ENCODE data around the gene CACFD1.

The CACFD1 gene

GRCh38 chr9:133463864-133464615, 4.3 kb downstream of the CACFD1 start:
- in situ Hi-C loops (cut with HindIII; ENCODE audit: low sequenced_read_pairs): no loop called here

GRCh38 chr9:133464638-133465037, 4.9 kb downstream of the CACFD1 start:
- in situ Hi-C loops (cut with HindIII; ENCODE audit: low sequenced_read_pairs): loop anchor here (5.0 kb wide), 2 partner anchors 47 to 87 kb away; partner anchors contain the start of genes REXO4, STKLD1 and SURF4

GRCh38 chr9:133465984-133466383, 6.2 kb downstream of the CACFD1 start:
- in situ Hi-C loops (cut with HindIII; ENCODE audit: low sequenced_read_pairs): loop anchor here (5.0 kb wide), 2 partner anchors 49 to 89 kb away; partner anchors contain the start of genes REXO4, STKLD1 and SURF4

- in situ Hi-C loops (cut with HindIII; ENCODE audit: low sequenced_read_pairs): loop anchor here (5.0 kb wide), 2 partner anchors 50 to 90 kb away; partner anchors contain the start of genes REXO4, STKLD1 and SURF4
Observed at GRCh38 chr9:133467101-133467500, 7.3 kb downstream of the CACFD1 start.

GRCh38 chr9:133468374-133468773, 8.6 kb downstream of the CACFD1 start:
- in situ Hi-C loops (cut with HindIII; ENCODE audit: low sequenced_read_pairs): loop anchor here (5.0 kb wide), 2 partner anchors 51 to 91 kb away; partner anchors contain the start of genes REXO4, STKLD1 and SURF4

- in situ Hi-C loops (cut with HindIII; ENCODE audit: low sequenced_read_pairs): loop anchor here (5.0 kb wide), 2 partner anchors 52 to 92 kb away; partner anchors contain the start of genes REXO4, STKLD1 and SURF4
Observed at GRCh38 chr9:133468777-133469421, 9.1 kb downstream of the CACFD1 start.

- in situ Hi-C loops (cut with HindIII; ENCODE audit: low sequenced_read_pairs): no loop called here
Observed at GRCh38 chr9:133470427-133470924, 10.7 kb downstream of the CACFD1 start.

- in situ Hi-C loops (cut with HindIII; ENCODE audit: low sequenced_read_pairs): no loop called here
Observed at GRCh38 chr9:133470988-133471387, 11.2 kb downstream of the CACFD1 start.

GRCh38 chr9:133471551-133472276, 11.9 kb downstream of the CACFD1 start:
- in situ Hi-C loops (cut with HindIII; ENCODE audit: low sequenced_read_pairs): no loop called here

GRCh38 chr9:133472277-133472645, 12.5 kb downstream of the CACFD1 start:
- in situ Hi-C loops (cut with HindIII; ENCODE audit: low sequenced_read_pairs): no loop called here

- in situ Hi-C loops (cut with HindIII; ENCODE audit: low sequenced_read_pairs): no loop called here
Observed at GRCh38 chr9:133472753-133473378, 13.1 kb downstream of the CACFD1 start.

GRCh38 chr9:133473743-133474142, 14.0 kb downstream of the CACFD1 start:
- in situ Hi-C loops (cut with HindIII; ENCODE audit: low sequenced_read_pairs): no loop called here

- in situ Hi-C loops (cut with HindIII; ENCODE audit: low sequenced_read_pairs): no loop called here
Observed at GRCh38 chr9:133474215-133474614, 14.4 kb downstream of the CACFD1 start.

- in situ Hi-C loops (cut with HindIII; ENCODE audit: low sequenced_read_pairs): no loop called here
Observed at GRCh38 chr9:133474853-133475252, 15.1 kb downstream of the CACFD1 start.

GRCh38 chr9:133475292-133476012, 15.7 kb downstream of the CACFD1 start:
- in situ Hi-C loops (cut with HindIII; ENCODE audit: low sequenced_read_pairs): no loop called here

- in situ Hi-C loops (cut with HindIII; ENCODE audit: low sequenced_read_pairs): no loop called here
Observed at GRCh38 chr9:133476036-133476931, 16.5 kb downstream of the CACFD1 start.

- in situ Hi-C loops (cut with HindIII; ENCODE audit: low sequenced_read_pairs): no loop called here
Observed at GRCh38 chr9:133476941-133477340, 17.2 kb downstream of the CACFD1 start.

- in situ Hi-C loops (cut with HindIII; ENCODE audit: low sequenced_read_pairs): no loop called here
Observed at GRCh38 chr9:133477461-133477860, 17.7 kb downstream of the CACFD1 start.
